GM12874 (cell line): Measurements from ENCODE around the gene PRRT2.

Experiments
- TF ChIP-seq, protein P1 (sequence below): IDR thresholded peaks from 2 replicates; pipeline ENCODE4 v1.5.1; 2011; ENCODE audit warnings: low read depth, mild to moderate bottlenecking, control low read depth, low read length, moderate library complexity; ENCODE audit not compliant: insufficient read depth

Gene PRRT2

DNA sequence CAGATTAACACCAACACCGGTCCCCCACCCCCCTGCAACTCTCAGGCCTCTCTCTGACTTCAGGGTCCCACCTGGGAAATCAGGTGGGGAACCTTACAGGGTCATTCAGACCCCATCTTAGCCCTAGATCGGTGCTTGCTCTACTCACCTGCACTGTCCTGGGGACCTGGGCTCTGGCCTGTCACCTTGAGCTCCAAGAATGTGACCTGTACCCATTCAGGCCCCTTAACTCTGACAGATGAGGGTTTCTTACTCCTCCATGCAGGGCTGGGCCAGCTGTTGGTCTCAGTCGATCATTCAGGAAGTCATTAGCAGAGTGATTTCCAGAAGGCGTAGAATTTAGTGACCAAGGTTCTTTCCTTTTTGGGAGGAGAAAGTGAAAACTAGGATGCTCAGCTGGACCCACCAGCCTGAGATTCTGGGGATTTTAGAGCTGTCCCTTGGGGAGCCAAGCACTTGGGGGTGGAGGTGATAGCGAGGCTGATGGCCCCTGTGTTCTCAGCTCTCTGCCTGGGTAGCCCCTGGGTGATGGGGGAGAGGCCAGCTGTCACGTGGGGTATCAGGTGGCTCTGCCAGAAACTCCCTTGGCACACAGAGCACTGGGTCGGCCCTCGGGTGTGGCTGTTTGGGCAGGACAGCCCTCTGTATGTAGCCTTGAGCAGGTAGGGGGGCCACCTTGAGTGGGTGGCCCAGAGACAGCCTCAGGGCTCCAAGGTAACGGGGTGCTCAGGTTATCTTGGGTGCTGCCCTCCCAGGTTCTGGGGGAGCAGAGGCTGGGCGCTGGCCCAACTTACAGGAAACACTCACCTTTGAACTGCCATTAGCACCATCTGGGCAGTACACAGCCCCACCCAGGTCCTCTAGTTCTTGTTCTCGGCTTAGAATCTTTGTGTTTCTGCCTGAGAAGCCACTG is 9.0 kb downstream of the PRRT2 start:
- TF ChIP-seq, protein P1, sequence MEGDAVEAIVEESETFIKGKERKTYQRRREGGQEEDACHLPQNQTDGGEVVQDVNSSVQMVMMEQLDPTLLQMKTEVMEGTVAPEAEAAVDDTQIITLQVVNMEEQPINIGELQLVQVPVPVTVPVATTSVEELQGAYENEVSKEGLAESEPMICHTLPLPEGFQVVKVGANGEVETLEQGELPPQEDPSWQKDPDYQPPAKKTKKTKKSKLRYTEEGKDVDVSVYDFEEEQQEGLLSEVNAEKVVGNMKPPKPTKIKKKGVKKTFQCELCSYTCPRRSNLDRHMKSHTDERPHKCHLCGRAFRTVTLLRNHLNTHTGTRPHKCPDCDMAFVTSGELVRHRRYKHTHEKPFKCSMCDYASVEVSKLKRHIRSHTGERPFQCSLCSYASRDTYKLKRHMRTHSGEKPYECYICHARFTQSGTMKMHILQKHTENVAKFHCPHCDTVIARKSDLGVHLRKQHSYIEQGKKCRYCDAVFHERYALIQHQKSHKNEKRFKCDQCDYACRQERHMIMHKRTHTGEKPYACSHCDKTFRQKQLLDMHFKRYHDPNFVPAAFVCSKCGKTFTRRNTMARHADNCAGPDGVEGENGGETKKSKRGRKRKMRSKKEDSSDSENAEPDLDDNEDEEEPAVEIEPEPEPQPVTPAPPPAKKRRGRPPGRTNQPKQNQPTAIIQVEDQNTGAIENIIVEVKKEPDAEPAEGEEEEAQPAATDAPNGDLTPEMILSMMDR: no peak

DNA sequence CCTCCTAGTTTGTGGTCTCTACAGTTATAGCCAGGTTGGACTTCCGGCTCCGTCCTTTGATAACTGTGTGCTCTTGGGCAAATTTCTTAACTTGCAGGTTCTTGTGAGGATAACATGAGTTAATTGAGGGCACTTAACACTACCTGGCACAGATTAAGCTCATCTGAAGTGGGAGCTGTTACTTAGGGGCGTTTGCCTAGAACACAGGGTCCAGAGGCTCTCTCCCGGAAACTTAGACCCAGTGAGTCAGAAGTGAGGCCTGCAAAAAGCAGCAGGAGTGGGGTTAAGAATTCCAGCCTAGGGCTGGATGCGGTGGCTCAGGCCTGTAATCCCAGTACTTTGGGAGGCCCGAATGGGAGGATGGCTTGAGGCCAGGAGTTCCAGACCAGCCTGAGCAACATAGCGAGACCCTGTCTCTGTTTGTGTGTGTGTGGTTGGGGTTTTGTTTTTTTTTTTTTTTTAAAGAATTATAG is 9.7 kb downstream of the PRRT2 start:
- TF ChIP-seq, protein P1: no peak

DNA sequence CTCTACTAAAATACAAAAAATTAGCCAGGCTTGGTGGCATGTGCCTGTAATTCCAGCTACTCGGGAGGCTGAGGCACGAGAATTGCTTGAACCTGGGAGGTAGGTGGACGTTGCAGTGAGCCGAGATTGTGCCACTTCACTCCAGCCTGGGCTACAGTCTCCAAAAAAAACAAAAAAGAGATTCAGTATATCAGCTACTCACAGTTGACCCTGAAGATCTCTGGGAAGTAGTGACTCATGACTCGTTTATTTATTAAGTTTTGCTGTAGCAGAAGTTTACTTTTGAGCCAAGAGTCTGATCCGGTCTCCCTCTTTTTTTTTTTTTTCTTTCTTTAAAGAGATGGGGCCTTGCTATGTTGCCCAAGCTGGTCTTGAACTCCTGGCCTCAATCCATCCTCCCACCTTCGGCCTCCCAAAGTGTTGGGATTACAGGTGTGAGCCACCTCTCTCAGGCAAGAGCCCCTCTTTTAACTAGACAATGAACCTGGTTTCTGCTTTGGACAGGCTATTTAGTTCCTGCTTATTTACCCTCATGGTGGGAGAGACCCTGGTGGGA is 12.7 kb downstream of the PRRT2 start:
- TF ChIP-seq, protein P1: no peak

DNA sequence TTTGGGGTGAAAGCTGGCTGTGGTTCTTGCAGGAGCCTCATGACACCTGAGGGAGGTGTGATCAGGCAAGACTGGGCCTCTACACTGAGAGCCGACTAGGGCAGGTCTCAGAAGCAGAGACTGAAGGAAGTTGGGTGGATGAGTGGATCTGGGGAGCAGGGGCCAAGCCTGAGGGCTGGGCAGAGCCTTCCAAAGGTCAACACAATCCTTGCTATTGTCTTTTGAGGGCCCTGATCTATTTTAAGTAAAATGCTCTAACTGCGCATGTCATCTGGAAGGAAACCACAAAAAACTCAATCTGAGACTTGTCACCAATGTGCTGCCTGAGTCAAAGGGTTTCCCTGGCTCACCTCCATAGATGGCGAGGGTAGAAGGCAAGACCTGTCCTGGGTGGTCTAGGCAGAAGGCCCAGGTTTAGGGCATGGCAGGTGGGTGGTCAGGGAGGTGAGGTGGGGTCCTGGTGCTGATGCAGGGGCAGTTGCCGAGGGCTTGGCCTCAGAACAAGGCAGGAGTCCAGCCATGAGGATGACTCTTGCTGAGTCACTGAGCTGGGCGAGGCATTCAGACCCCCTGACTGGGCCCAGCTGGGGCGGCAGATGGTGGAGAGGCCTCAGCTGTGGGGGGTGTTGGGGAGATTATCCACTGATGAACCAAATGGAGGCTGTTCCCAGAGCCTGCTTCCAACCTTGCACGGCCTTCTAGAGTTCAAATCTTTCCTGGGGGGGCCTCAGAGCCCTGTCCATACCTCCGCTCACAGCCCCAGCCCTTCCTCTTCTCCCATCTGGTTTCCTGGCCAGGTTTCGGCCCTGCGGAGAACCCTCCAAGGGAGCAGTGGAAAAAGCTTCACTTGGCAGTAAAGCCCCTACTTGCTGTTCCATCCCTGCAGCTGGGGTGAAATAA is 13.4 kb downstream of the PRRT2 start:
- TF ChIP-seq, protein P1: no peak

DNA sequence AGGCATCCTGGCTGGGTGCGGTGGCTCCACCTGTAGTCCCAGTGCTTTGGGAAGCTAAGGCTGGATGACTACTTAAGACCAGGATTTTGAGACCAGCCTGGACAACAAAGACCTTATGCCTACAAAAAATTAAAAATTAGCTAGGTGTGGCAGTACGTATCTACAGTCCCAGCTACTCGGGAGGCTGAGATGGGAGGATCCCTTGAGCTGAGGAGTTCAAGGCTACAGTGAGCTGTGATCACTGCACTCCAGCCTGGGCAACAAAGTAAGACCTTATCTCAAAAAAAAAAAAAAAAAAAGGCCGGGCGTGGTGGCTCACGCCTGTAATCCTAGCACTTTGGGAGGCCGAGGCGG is 14.3 kb downstream of the PRRT2 start:
- TF ChIP-seq, protein P1: no peak

DNA sequence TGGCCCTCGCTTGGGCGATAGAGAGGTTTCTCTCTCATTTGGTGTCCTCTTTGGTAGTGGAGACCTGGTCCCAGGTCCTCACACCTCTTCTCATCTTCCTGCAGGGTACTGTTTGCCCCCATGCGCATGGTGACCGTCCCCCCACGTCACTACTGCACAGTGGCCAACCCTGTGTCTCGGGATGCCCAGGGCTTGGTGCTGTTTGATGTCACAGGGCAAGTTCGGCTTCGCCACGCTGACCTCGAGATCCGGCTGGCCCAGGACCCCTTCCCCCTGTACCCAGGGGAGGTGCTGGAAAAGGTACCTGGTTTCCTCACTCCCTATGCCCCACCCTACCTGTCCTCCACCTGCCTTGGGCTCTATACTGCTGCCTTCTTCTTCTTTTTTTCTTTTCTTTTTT is 18.8 kb downstream of the PRRT2 start:
- TF ChIP-seq, protein P1: no peak

DNA sequence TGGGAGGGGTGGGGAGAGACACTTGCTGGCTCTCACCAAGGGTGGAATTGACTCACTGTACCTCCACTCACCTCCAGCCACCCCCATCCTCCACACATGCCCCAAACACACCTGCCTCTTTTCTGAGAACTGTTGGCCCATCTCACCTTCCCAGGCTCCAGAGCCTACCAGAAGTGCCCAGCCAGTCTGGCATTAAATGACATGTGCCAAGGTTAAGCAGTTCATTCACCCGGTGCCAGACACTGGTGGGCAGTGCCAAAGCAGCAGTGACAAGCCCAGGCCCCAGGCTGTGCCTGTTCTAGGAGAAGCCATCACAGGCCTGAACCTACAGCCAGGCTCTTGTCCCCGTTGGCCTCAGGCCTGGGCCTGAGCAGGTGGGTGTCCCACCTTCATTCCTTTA is 19.5 kb downstream of the PRRT2 start:
- TF ChIP-seq, protein P1: no peak
